Cardiac muscle cell (in vitro differentiated cells and primary cell): ENCODE results near the gene GPR87. TPM values are rescaled to one million over a fixed set of nuclear protein-coding genes. Genes with fewer than 3 reads are reported as not detected.

ENCODE experiments used
- DNase-seq, 2 donors: peaks; one replicate each; pipeline versions ENCODE4 v3.0.0 to v3.0.0-alpha.2; 2010 to 2017; ENCODE audit warnings: low read depth in 1 of 2, low spot score in 1 of 2
- H3K27ac ChIP-seq: fragments of 200-600 bp; sonication (generic); 2 replicates; pipeline ENCODE4 v1.5.1; 2016
- H3K27me3 ChIP-seq: fragments of 200-600 bp; sonication (generic); 2 replicates; pipeline ENCODE4 v1.6.0; 2016; ENCODE audit warnings: control low read depth
- H3K36me3 ChIP-seq: fragments of 200-600 bp; sonication (generic); 2 replicates; pipeline ENCODE4 v1.5.1; 2016; ENCODE audit warnings: control low read depth
- H3K4me1 ChIP-seq: fragments of 200-600 bp; sonication (generic); 2 replicates; pipeline ENCODE4 v1.8.1; 2017; ENCODE audit warnings: low read depth, mild to moderate bottlenecking, mixed run types
- H3K4me3 ChIP-seq: fragments of 200-600 bp; sonication (generic); 2 replicates; pipeline ENCODE4 v1.5.1; 2016; ENCODE audit warnings: mild to moderate bottlenecking
- H3K9me3 ChIP-seq: fragments of 200-600 bp; sonication (generic); 2 replicates; pipeline ENCODE4 v1.5.1; 2017; ENCODE audit warnings: low read depth, mild to moderate bottlenecking, control low read depth
- CTCF ChIP-seq: IDR thresholded peaks from 2 replicates; pipeline ENCODE4 v1.5.1; 2012; ENCODE audit warnings: low read depth, mild to moderate bottlenecking, low read length
- polyA plus RNA-seq: library from polyadenylated mRNA; unstranded; fragments of >200 nt; fragmentation: Nextera tagmentation; extraction: Ambion mirVana; gene quantifications from 2 replicates; pipeline ENCODE4 v1.2.1, GENCODE V29; 2016
- total RNA-seq: library from RNA; depleted of rRNA; stranded (reverse); fragments of >200 nt; gene quantifications from 2 replicates; pipeline ENCODE4 v1.2.3, GENCODE V29; 2016

Gene GPR87
- total and polyA plus RNA-seq, 2 experiments from 2014 or later: not detected

GRCh38 chr3:151303751-151304150, 12.9 kb downstream of the GPR87 start:
- Histone ChIP-seq H3K4me3 (no peak overlapping the region), H3K9me3 (no peaks in the 10 kb centered on the region), H3K27ac (no peak overlapping the region), H3K36me3 (no peaks in the 10 kb centered on the region), H3K4me1 (no peaks in the 10 kb centered on the region), H3K27me3 (no peaks in the 10 kb centered on the region)
- no peak for TF ChIP-seq CTCF
- DNase-seq: no peak

- Histone ChIP-seq H3K4me3 (no peak overlapping the region), H3K9me3 (no peaks in the 10 kb centered on the region), H3K4me1 (no peaks in the 10 kb centered on the region), H3K27me3 (no peaks in the 10 kb centered on the region), H3K27ac (no peak overlapping the region), H3K36me3 (no peaks in the 10 kb centered on the region)
- TF ChIP-seq CTCF: no peak
- peak in 1 of 2 donors; percentile 62 for DNase-seq
These were observed 14.8 kb downstream of the GPR87 start for GRCh38 chr3:151301787-151302186.

GRCh38 chr3:151300539-151300938, 16.1 kb downstream of the GPR87 start:
- H3K27ac ChIP-seq: no peak overlapping the region
- no peak overlapping the region for H3K4me3 ChIP-seq
- H3K4me1 ChIP-seq: no peaks in the 10 kb centered on the region
- no peak for TF ChIP-seq CTCF
- H3K36me3 ChIP-seq: no peaks in the 10 kb centered on the region
- no peaks in the 10 kb centered on the region for H3K27me3 ChIP-seq
- H3K9me3 ChIP-seq: no peaks in the 10 kb centered on the region
- DNase-seq: no peak

- Histone ChIP-seq H3K36me3 (no peaks in the 10 kb centered on the region), H3K27me3 (no peaks in the 10 kb centered on the region), H3K4me3 (no peak overlapping the region), H3K27ac (no peak overlapping the region), H3K4me1 (no peaks in the 10 kb centered on the region), H3K9me3 (no peaks in the 10 kb centered on the region)
- no peak for DNase-seq
- TF ChIP-seq CTCF: no peak
These were observed 17.6 kb downstream of the GPR87 start for GRCh38 chr3:151299006-151299405.

- Histone ChIP-seq H3K36me3 (no peaks in the 10 kb centered on the region), H3K27me3 (no peaks in the 10 kb centered on the region), H3K27ac (no peak overlapping the region), H3K4me3 (no peak overlapping the region), H3K4me1 (no peaks in the 10 kb centered on the region), H3K9me3 (no peaks in the 10 kb centered on the region)
- TF ChIP-seq CTCF: no peak
- no peak for DNase-seq
These were observed 19.2 kb downstream of the GPR87 start for GRCh38 chr3:151297429-151297828.

GRCh38 chr3:151296226-151296625, 20.4 kb downstream of the GPR87 start:
- Histone ChIP-seq H3K9me3 (no peaks in the 10 kb centered on the region), H3K36me3 (no peaks in the 10 kb centered on the region), H3K27me3 (no peaks in the 10 kb centered on the region), H3K4me1 (no peaks in the 10 kb centered on the region), H3K27ac (no peak overlapping the region), H3K4me3 (no peak overlapping the region)
- no peak for DNase-seq
- TF ChIP-seq CTCF: no peak
